Amniotic epithelial cell (primary cell): ENCODE results near the gene CKAP2.
A peak's percentile ranks its signal among the peaks of the same experiment; 100 is the strongest.
"Not testable (repeated sequence)": the region's sequence is repeated elsewhere in the genome, so short reads cannot be mapped to it uniquely, and the experiment has no call there.

Source experiments
- DNase-seq: peaks from one replicate; pipeline ENCODE4 v3.0.0-alpha.2; 2010; ENCODE audit warnings: low read depth

CKAP2 gene

GRCh38 chr13:52452470-52452869 lies 2.8 kb upstream of the CKAP2 start:
- no peak for DNase-seq

- DNase-seq: peak; percentile 14
Observed at GRCh38 chr13:52454459-52454819, 839 bp upstream of the CKAP2 start.

GRCh38 chr13:52455677-52456041 lies 381 bp downstream of the CKAP2 start:
- DNase-seq: peak; percentile 41

GRCh38 chr13:52459668-52460067 lies 4.4 kb downstream of the CKAP2 start:
- DNase-seq: peak; percentile 73

GRCh38 chr13:52461265-52461664 lies 6.0 kb downstream of the CKAP2 start:
- DNase-seq: no peak

GRCh38 chr13:52463526-52463925 lies 8.2 kb downstream of the CKAP2 start:
- no peak for DNase-seq

GRCh38 chr13:52468487-52468886 lies 13.2 kb downstream of the CKAP2 start:
- DNase-seq: not testable (repeated sequence)

- DNase-seq: not testable (repeated sequence)
Observed at GRCh38 chr13:52480677-52481428, 25.6 kb downstream of the CKAP2 start.

- DNase-seq: not testable (repeated sequence)
Observed at GRCh38 chr13:52487078-52487477, 31.8 kb downstream of the CKAP2 start.

GRCh38 chr13:52488763-52489162 lies 33.5 kb downstream of the CKAP2 start:
- DNase-seq: not testable (repeated sequence)

- DNase-seq: not testable (repeated sequence)
Observed at GRCh38 chr13:52491015-52491414, 35.7 kb downstream of the CKAP2 start.

- not testable (repeated sequence) for DNase-seq
Observed at GRCh38 chr13:52494241-52494640, 39.0 kb downstream of the CKAP2 start.

GRCh38 chr13:52497979-52498378 lies 42.7 kb downstream of the CKAP2 start:
- DNase-seq: not testable (repeated sequence)

- DNase-seq: peak; percentile 1
Observed at GRCh38 chr13:52502277-52502676, 47.0 kb downstream of the CKAP2 start.

GRCh38 chr13:52505843-52506242 lies 50.6 kb downstream of the CKAP2 start:
- DNase-seq: not testable (repeated sequence)

- DNase-seq: not testable (repeated sequence)
Observed at GRCh38 chr13:52509532-52509931, 54.3 kb downstream of the CKAP2 start.

GRCh38 chr13:52510221-52510797 lies 55.0 kb downstream of the CKAP2 start:
- DNase-seq: not testable (repeated sequence)

- DNase-seq: not testable (repeated sequence)
Observed at GRCh38 chr13:52511598-52511997, 56.3 kb downstream of the CKAP2 start.

GRCh38 chr13:52513957-52514596 lies 58.8 kb downstream of the CKAP2 start:
- peak; percentile 8 for DNase-seq

- not testable (repeated sequence) for DNase-seq
Observed at GRCh38 chr13:52523323-52523722, 68.0 kb downstream of the CKAP2 start.
